A549 (cell line): ENCODE results near the gene FNDC3A.

Experiments
- CEBPB ChIP-seq, 2 experiments: fragments of >200 bp in 1 of 2; sonication (Bioruptor Twin) in 1 of 2; formaldehyde crosslinking in 1 of 2; IDR thresholded peaks; 2 replicates each; pipeline ENCODE4 v1.6.1; 2012 to 2016
- EP300 ChIP-seq, 2 experiments: fragments of >200 bp; sonication (Bioruptor Twin); formaldehyde crosslinking; IDR thresholded peaks; 2 replicates in 1 of 2; 3 replicates in 1 of 2; pipeline ENCODE4 v1.6.1; 2016 to 2017
- POLR2A ChIP-seq: IDR thresholded peaks from 2 replicates; pipeline ENCODE4 v1.6.1; 2012; ENCODE audit warnings: mild to moderate bottlenecking, low read length
- RAD21 ChIP-seq, 2 experiments: fragments of >200 bp in 1 of 2; sonication (Bioruptor Twin) in 1 of 2; formaldehyde crosslinking in 1 of 2; IDR thresholded peaks in 1 of 2; conservative IDR thresholded peaks in 1 of 2; 2 replicates in 1 of 2; 3 replicates in 1 of 2; pipeline ENCODE4 v1.6.1; 2012 to 2018; ENCODE audit warnings: inconsistent platforms in 1 of 2
- USF2 ChIP-seq: fragments of 450-650 bp; IDR thresholded peaks from 2 replicates; pipeline ENCODE4 v1.6.1; 2014; ENCODE audit warnings: antibody characterized with exemption
- TF ChIP-seq, protein P1 (sequence below): fragments of >200 bp; sonication (Bioruptor Twin); formaldehyde crosslinking; IDR thresholded peaks from 3 replicates; pipeline ENCODE4 v1.5.1; 2016
- TF ChIP-seq, protein P2 (sequence below): fragments of 200-600 bp; sonication (generic); IDR thresholded peaks from 2 replicates; pipeline ENCODE4 v1.6.1; 2016; ENCODE audit warnings: antibody characterized with exemption, mild to moderate bottlenecking, moderate library complexity

DNA sequence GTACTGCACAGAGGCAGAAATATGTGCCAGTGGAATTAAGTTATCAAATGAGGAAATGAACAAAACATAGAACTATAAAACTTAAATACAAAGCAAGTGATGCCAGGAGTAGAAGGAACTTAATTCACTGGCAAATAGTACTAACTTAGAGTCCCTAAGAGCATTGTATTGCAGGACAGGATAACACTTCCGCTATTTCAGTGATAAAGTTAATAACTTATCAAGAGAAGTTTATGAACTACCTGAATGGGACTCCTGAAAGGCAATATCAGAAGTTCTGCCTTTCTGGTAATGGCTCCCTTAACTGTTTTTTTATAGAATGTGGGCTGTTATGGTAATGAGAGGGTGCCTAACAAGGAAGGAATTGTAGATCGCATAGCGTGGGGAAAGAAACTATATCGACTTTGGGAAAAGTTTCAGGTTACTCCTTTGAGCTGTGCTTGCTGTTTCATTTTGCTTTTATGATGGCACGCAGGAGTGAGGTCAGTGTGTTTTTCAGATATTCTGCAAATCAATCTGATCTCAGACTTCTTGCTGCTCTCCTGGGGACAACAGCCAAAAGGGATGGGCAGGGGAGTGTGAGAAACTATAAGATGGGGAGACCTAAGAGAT is 149.1 kb downstream of the FNDC3A start:
- TF ChIP-seq, protein P1, sequence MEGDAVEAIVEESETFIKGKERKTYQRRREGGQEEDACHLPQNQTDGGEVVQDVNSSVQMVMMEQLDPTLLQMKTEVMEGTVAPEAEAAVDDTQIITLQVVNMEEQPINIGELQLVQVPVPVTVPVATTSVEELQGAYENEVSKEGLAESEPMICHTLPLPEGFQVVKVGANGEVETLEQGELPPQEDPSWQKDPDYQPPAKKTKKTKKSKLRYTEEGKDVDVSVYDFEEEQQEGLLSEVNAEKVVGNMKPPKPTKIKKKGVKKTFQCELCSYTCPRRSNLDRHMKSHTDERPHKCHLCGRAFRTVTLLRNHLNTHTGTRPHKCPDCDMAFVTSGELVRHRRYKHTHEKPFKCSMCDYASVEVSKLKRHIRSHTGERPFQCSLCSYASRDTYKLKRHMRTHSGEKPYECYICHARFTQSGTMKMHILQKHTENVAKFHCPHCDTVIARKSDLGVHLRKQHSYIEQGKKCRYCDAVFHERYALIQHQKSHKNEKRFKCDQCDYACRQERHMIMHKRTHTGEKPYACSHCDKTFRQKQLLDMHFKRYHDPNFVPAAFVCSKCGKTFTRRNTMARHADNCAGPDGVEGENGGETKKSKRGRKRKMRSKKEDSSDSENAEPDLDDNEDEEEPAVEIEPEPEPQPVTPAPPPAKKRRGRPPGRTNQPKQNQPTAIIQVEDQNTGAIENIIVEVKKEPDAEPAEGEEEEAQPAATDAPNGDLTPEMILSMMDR: no peak
- TF ChIP-seq USF2: no peak
- TF ChIP-seq, protein P2, sequence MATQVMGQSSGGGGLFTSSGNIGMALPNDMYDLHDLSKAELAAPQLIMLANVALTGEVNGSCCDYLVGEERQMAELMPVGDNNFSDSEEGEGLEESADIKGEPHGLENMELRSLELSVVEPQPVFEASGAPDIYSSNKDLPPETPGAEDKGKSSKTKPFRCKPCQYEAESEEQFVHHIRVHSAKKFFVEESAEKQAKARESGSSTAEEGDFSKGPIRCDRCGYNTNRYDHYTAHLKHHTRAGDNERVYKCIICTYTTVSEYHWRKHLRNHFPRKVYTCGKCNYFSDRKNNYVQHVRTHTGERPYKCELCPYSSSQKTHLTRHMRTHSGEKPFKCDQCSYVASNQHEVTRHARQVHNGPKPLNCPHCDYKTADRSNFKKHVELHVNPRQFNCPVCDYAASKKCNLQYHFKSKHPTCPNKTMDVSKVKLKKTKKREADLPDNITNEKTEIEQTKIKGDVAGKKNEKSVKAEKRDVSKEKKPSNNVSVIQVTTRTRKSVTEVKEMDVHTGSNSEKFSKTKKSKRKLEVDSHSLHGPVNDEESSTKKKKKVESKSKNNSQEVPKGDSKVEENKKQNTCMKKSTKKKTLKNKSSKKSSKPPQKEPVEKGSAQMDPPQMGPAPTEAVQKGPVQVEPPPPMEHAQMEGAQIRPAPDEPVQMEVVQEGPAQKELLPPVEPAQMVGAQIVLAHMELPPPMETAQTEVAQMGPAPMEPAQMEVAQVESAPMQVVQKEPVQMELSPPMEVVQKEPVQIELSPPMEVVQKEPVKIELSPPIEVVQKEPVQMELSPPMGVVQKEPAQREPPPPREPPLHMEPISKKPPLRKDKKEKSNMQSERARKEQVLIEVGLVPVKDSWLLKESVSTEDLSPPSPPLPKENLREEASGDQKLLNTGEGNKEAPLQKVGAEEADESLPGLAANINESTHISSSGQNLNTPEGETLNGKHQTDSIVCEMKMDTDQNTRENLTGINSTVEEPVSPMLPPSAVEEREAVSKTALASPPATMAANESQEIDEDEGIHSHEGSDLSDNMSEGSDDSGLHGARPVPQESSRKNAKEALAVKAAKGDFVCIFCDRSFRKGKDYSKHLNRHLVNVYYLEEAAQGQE: no peak
- no peak for TF ChIP-seq RAD21 (conservative IDR thresholded peaks at IDR 0.05 in 1 of 2, IDR thresholded peaks at IDR 0.05 in 1 of 2)
- TF ChIP-seq EP300 (IDR thresholded peaks at IDR 0.05): no peak
- no peak for TF ChIP-seq POLR2A
- TF ChIP-seq CEBPB (IDR thresholded peaks at IDR 0.05): no peak
